DMS53 (cell line): Measurements from ENCODE around the gene PBX3.

ENCODE experiments used
- DNase-seq: peaks from one replicate; lab custom pipeline; 2025; lab: John Stamatoyannopoulos, UW

The PBX3 gene

DNA sequence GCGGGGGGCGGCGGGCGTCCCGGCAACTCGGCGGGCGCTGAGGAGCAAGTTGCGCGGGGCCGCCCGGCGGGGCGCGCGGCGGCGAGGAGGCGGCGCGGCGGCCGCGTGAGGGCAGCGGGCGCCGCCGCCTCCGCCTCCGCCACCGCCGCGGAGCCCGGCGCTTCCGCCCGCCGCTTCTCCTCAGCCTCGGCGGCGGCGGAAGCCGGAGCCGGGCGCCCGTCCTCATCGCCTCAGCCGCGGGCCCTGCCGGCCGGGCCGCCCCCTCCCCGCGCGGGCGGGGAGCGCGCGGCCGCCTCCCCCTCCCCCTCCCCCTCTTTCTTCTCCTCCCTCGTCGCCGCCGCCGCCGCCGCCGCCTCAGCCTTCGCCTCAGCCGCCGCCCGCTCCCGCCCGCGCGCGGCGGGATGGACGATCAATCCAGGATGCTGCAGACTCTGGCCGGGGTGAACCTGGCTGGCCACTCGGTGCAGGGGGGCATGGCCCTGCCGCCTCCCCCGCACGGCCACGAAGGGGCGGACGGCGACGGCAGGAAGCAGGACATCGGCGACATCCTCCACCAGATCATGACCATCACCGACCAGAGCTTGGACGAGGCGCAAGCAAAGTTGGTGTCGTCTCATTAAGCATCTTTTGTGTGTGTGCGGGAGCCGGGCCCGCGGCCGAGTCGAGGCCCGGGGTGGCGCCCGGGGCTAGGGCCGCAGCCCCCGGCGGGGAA is at the start of gene PBX3:
PBX3 (plus strand) TSS at position 321 of the 712 bp plus-strand sequence.
- DNase-seq, result peak; percentile 82

DNA sequence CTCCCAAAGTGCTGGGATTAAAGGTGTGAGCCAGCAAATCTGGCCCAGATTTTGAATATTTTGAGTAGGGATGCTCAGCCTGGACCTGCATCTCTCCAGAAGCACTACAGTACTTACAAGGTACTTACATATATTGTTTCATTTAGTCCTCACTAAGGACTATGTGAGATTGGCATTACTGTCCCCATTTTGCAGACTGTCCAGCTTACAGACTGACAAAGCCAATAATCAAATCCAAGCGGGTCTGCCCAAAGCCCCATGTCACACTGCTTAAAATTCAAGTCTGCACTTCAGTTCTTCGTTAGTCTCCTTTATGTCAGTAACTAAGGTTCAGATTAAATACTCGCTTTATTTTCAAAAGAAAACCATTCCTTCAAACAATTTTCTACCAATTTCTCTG is 47.3 kb upstream of the PBX3 start:
- DNase-seq, result no peak

DNA sequence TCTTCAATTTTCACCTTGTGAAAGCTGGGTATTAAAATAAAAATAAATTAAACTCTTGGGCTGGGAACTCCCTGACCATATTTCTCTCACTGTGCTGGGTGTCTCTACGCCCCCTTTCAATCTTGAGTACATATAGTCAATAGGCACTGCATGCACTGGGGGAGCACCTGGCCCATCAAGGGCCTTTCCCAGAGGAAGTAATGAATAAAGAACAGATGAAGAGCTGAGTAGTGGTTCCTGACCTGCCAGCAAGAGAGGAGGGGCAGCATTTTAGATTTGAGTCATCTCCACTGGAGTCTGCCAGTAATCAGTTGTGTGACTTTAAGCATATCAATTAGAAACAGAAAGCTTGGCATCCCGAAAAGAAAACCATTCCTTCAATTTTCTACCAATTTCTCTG is 46.4 kb upstream of the PBX3 start:
- DNase-seq, result no peak

DNA sequence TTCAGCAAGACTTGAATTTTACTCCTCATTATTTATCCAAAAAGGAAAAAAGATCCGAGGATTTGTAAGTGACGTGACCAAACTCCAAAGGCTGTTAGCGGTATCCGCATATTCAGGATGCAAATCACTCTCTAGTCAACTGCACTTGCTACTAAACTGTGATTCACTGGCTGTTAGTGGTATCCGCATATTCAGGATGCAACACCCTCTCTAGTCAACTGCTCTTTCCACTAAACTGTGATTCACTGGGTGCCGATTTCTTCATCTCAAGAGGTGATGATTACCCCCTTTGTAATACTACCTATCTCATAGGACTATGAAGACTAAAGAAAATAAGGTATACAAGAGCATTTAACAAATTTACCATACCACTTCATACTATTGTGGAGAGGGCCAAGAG is 45.8 kb upstream of the PBX3 start:
- no peak for DNase-seq

DNA sequence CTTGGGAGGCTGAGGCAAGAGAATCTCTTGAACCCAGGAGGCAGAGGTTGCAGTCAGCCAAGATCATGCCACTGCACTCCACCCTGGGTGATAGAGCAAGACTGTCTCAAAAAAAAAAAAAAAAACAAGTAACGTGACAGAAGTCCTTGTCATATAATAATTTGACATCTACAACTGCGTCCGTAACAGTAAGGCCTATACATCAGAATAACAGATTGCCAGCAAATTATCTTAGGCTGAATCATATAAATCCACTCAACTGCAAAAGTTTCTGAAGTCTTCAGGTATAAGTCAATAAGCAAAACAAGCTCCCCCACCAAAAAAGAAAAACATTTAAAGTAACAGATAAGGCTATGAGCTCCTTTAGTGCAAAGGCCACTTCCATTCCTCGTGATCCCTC is 43.5 kb upstream of the PBX3 start:
- DNase-seq, result no peak

DNA sequence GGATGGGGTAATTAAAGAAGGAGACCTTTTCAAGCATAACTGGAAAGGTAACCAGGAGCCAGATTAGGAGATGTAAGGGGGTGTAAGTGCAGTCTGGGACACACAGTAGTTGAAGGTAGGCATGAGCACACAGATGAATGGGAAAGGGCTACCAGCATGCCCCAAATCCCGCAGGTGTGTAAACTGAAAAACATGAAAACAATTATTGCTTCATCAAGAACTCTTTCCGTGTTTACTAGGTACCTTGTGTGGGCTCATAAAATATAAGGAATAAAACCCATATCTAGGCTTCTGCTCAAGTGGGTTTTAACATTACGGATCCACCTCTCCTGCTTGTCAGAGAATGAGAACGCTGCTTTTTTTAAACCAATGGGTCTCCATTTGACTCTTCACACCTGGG is 41.3 kb upstream of the PBX3 start:
- DNase-seq, result no peak

DNA sequence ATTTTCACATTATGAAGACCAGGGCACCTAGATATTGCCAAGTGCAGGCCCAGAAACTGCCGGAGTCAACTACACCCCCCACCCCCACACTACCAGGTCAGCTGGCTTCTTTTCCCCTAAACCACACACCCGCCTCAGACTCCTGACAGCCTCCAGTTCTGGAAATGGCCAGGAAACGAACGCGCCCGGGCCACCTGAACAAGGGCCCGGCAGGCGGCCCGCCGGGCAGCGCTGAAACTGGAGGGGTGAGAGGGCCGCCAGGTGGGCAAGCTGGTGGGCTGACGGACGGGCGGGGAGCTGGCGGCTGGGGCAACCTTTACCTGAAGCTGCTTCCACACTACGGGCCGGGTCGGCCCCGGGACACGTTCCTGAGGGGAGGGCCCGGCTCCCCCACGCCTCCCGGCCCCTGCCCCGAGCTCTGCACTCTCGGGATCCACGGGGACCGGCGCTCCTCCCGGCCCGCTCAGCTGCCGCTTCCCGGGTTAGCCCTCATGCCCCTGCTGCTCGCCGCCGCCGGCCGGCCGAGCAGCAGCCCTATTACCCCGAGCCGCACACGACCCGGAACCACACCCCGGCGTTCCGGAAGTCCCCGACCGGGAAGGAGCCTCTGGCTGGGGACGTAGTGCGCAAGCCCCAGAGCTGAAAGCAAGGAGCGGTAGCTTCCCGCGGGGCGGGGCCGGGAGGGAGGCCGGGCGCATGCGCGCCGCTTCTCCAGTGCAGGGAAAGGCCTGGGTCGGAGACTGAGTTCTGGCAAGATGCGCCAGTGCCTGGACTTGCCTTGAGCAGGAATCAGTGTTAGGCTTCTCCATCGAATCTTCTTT is 40.3 kb upstream of the PBX3 start, which contains the start of gene MAPKAP1:
MAPKAP1 (minus strand) TSS at position 558 of the 821 bp plus-strand sequence. CDS start 34,634 bp downstream, outside the sequence.
- peak; percentile 98 for DNase-seq

DNA sequence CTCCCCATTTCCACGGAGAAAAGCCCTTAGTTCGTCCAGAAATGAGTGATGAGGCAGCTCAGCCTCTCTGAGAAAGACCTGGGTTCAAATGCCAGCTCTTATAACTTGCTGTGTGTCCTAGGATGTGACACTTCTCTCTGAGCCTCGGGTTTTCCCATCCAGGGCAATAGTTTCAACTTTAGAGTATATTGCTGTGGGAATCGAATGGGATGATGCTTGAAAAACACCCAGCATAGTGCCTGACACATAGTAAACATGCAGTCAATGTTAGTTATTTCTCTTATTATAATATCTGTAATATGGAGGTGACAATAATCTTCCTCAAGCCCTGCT is 39.7 kb upstream of the PBX3 start:
- no peak for DNase-seq

DNA sequence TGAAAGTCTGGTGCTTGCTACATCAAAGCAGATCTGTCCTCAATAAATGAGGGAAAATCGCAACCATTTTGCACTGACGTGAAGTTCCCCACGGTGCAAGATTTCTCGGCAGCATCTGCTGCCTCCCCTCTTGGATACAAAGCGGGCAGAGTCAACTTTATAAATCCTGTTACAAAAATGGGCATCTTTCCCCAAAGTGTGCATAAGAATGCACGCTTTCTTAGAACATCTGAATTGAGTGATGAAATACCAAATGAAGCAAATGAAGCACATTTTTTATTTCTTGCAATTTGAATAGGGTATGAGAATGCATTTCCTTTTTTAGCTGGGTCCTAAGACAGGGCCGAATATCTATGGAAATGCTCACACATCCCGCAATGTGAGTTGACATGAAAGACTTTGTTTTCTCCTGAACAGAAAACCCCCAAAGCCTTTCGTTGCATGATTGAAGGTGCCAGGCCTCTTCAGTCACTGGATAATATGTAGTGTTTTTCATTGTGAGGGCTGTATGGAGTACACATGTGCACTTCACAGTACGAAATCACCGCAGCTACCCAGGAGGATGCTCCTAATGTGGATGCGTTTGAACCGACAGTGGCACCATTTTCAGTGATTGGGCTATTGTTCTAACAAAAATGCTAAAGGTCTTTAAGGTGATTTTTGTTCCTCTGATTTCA is 20.6 kb upstream of the PBX3 start:
- no peak for DNase-seq

DNA sequence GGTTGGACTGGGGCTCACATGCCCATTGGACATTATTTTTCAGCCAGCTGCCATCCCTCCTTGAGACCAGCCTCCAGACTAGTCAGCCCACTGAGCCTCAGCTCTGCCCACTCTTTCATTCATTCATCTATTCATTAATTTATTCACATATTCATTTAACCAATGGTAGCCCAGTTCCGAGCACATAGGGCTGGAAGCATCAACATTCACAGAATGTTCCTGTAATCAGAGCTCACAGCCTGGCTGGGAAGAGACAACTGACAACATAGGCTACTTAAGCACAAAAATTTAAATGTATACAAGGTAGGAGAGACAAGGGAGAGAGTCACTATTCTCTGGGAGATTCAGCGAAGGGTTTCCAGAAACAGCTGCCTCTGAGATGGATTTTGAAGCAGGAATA is 17.0 kb upstream of the PBX3 start:
- no peak for DNase-seq

DNA sequence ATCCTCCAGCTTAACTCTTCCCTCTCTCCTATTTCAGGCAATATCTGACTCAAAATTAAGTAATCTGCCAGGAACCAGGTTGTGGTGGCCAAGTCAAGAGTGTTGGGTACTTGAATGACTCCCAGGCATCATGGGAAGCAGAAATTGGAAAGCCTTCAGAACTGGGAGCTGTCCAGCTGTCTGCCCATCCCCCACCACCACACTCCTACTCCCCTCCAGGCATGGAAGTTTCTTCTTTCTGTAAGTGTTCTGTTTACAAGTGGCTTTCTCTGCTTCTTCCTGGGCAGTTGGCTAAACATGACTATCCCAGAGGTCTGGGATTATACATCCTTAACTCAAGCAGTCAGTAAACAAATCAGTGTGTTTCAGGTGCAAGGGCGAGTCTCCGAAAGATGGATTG is 14.6 kb upstream of the PBX3 start:
- DNase-seq, result no peak

DNA sequence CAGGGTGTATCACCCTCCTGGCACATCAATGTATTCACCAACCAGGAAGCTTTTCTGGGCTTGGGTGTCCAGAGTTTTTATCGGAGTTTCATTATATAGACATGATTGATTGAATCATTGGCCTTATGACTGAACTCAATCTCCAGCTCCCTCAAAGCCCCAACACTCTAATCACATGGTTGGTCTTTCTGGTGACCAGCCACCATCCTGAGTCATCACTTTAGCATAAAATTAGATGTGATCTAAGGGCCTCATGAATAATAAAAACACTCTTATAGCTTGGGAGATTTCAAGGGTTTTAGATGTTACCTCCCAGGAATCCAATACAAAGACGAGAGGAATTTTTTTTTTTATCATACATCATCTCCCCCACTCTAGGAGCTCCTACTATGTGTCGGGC is 7.7 kb upstream of the PBX3 start:
- no peak for DNase-seq

DNA sequence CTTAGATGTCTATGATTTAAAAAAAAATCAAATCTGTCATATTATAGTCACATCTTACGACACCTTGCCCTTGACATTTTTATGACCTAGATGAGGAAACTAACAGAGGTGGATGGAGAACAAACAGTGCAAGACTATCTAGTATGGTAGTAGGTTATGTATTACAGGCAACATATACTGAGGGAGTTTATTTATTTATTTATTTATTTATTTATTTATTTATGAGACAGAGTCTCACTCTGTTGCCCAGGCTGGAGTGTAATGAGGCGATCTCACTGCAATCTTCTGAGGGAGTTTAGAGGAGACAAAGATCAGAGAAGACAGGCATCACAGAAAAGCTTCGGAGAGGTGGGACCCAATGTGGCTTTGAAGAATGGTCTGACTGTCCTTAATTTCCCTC is 4.5 kb upstream of the PBX3 start:
- DNase-seq, result no peak

DNA sequence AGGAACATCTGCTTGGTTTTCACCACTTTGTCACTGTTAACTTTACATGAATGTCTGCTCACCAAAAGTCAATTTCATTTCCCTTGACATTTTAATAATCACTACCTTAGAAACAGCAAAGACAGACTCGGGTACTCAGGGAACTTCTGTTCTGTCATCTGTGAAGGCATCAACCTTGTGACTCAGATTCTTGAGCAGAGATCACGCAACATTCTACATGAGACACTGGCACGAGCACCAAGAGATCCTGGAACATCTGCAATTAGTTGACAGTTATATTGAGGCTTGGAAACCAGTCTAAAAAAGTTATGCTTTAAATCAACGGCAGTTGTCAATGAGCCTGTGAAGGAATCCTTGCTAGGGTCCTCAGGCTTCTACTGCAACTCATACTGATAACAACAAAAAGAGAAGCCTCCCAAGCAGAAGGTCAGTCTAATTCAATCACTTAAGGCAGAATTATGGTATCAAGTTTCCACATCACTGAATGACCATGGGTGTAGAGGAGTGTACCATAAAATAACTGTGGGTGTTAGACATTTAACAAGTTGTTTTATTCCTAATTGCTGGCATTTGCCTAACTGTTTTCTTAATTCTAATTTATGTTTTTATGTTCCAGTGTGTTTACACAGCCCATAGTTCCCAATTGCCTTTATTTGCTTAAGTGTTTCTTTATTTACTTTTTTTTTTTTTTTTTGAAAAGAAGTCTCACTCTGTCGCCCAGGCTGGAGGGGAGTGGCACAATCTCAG is 3.3 kb upstream of the PBX3 start:
- peak; percentile 16 for DNase-seq

DNA sequence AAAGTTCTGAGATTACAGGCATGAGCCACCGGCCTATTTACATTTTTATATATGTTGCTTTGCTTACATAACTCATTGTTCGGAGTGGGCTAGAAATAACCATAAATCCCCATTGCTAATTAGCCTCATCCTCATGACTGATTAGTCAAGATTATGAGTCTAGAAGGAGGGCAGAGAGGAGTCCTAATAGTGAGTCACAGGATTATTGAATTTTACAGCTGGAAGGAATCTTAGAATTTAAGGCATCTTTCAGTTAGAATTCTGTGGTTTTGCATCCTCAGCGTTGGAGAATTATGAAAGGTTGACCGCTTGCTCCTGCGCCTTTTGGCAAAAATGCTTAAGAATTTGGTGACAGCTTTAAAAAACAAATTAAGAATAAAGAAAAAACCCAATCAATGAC is 2.6 kb upstream of the PBX3 start:
- DNase-seq, result no peak

DNA sequence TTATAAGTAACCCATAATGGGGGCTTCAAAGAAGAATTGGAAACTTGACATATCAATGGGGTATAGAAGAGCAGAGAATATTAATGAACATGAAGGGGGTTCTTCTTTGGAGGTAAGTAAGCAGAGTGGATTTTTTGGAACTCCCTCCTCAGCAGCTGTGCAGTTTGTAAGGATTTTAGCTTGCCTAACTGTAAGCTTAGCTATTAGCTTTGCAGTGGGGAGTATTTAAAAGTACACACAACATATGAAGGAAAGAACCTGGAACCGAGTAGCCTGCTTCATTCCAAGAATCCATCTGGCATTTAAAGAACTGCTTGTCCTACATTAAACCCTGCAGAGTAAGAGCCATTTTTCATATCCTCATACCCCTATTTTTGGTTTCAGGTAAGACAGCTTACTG is 2.2 kb upstream of the PBX3 start:
- no peak for DNase-seq

DNA sequence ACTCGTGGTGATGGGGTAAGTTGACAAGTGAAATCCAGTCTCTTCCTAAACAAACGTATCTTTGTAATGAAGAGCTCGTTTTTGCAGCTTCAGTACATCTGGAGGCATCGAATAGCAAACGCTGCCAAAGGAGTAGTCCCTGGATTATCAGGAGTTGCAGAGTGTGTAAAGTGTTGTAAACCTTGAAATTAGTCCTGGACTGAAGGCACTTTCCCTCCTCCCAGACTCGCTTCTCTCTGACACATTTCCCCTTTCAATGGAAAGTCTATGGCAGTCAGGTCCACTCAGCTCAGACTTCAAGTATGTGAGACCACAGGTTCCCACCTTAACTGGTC is 1.5 kb upstream of the PBX3 start:
- no peak for DNase-seq

DNA sequence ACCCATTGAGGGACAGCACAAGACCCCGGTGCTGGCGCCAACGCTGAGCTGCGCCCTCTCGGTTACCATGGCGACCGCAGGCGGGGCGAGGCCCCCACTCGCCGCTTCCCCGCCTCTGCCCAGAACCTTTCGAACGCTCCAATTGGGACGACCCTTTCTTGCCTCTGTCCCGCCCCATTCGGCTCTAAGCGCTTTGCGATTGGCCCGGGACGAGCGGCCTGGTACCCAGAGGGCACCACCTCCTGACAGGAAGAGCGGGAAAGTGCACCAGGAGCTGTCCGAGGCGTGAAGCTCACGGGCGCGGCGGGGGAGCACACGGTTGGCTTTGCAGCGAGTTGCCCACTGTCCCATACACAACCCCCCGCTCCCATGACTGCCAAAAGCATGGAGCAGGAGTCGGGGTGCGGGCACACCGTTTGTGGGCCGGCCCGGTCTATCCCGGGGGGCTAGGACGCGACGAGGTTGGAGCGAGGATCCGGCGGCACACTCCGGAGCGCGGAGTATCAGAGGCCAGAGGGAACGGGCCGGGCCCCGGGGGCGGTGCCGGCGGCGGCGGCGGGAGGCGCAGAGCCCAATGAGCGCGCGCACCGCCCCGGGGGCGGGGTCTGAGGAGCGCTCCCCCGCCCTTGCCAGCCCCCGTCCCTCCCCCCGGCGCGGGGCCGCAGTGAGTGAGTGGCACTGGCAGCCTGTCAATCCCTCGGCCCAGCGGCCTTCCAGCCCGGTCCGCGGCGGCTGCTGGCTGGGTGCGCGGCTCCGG is 978 bp upstream of the PBX3 start:
- peak; percentile 99 for DNase-seq

DNA sequence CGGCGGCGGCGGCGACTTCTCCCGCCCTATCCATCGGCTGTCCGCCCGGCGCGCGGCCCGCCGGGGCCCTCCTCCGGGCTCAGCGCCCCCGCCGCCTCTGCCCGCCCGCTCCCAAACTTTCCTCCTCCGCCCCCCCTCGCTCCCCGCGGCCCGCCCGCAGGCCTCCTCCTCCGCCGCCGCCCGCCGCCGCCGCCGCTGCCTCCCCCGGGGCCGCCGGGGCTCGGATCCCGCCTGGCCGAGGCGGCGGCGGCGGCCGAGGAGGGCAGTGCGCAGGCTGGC is 460 bp upstream of the PBX3 start:
- DNase-seq, result no peak

DNA sequence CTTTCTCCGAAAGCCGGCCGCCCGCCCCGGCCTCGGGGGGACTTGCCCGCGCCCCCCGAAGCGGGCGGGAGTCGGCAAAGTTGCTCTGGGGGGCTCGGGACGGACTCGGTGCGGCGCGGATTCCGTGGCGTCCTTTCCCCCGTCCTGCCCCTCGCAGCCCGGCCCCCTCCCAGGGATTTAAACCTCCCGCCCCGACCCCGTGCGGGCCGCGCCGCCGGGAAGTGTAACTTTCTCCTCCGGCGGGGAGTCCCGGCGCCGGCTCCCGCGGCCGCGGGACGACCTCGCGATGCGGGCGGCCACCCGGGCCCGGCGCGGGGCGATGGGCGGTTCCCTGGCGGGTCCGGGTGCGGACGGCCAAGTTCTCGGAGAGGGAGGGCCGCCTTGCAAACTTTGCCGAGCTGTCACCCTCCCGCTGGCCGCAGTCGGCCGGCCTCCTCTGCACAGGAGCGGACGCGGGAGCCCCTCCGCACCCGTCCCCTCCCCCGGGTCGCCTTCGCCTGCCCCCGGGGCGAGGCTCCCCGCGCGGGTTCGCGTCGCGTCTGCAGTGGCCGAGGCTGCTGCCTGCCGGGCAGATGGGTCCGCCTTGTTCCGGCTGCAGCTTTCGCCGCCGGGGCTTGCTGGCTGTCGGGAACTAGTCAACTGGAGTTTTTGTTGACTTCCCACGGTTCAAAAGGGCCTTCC is 732 bp downstream of the PBX3 start:
- DNase-seq, result peak; percentile 60

DNA sequence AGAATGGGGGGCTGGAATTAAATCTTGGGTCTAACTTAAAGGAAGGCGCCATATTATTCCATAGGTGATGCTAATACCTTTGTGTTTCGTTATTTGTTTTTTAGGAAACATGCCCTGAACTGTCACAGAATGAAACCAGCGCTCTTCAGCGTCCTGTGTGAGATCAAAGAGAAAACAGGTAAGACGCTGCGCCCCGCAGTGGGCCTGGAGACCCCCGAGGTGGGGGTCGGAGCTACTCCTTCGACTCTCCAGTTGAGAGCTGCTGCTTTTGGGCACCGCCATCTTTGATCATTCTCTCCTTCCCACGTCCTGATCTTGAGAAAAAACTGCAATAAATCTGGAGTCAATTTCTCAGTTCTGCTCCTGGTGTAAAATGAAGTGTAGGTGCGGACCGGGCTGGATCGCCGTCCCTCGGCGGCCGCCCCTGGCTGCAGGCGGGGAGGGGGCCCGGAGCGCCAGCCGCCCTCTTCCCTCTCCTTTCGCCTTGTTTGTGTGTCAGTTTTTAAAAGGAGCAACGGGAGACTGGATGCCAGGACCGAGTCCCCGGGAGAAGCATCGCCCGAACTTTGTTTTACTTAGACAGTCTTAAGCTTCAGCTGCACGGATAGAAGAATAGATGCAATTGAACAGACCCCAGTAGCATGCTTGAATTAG is 1.4 kb downstream of the PBX3 start:
- DNase-seq, result peak; percentile 53
